Measurements from ENCODE around the gene FLT3. TPM values are rescaled to one million over a fixed set of nuclear protein-coding genes. Genes with fewer than 3 reads are reported as not detected.
"Not testable (repeated sequence)": the region's sequence is repeated elsewhere in the genome, so short reads cannot be mapped to it uniquely, and the experiment has no call there.

FLT3 gene
- total and polyA plus RNA-seq, 10 donors: 1.0 to 10.1 (median 4.2) TPM

GRCh38 chr13:28092431-28092830 is 7.9 kb downstream of the FLT3 start:
- no peak overlapping the region for H3K4me3 ChIP-seq
- WGBS, 5 donors: 57 to 75% (median 59%) methylated on average over 2 of the region's 2 CpGs
- H3K27ac ChIP-seq: peak overlapping the region in 1 of 8 donors; percentile 4
- H3K27me3 ChIP-seq (replicated peaks in 1 of 7): peaks cover 0 to 35% (median 6%) of the 10 kb centered on the region in 7 donors
- TF ChIP-seq POLR2AphosphoS5 (IDR thresholded peaks at IDR 0.05): no peak
- no peak for TF ChIP-seq POLR2A (IDR thresholded peaks at IDR 0.05)
- no peak for TF ChIP-seq CTCF (IDR thresholded peaks at IDR 0.05 in 8 of 11, conservative IDR thresholded peaks at IDR 0.05 in 3 of 11)
- H3K36me3 ChIP-seq: no peaks in the 10 kb centered on the region
- no peak for DNase-seq
- intact Hi-C loops (cut with DNase I; ENCODE audit: low total_unique reads): no loop called here
- peaks cover 0 to 24% (median 0%) of the 10 kb centered on the region in 6 donors for H3K4me1 ChIP-seq
- H3K9me3 ChIP-seq: no peaks in the 10 kb centered on the region

GRCh38 chr13:28089065-28089464 is 11.3 kb downstream of the FLT3 start:
- Histone ChIP-seq H3K9me3 (no peaks in the 10 kb centered on the region), H3K4me3 (no peak overlapping the region), H3K36me3 (no peaks in the 10 kb centered on the region), H3K27ac (no peak overlapping the region), H3K4me1 (peaks cover 0 to 9% (median 0%) of the 10 kb centered on the region in 6 donors), H3K27me3 (replicated peaks in 1 of 7) (peaks cover 0 to 6% (median 0%) of the 10 kb centered on the region in 7 donors)
- WGBS, 5 donors: 16 to 57% (median 38%) methylated on average over 1 of the region's 1 CpG
- intact Hi-C loops (cut with DNase I; ENCODE audit: low total_unique reads): no loop called here
- DNase-seq: no peak
- TF ChIP-seq POLR2A (IDR thresholded peaks at IDR 0.05): no peak
- TF ChIP-seq CTCF (IDR thresholded peaks at IDR 0.05 in 8 of 11, conservative IDR thresholded peaks at IDR 0.05 in 3 of 11): no peak
- TF ChIP-seq POLR2AphosphoS5 (IDR thresholded peaks at IDR 0.05): no peak

- H3K9me3 ChIP-seq; intact Hi-C loops (cut with DNase I; ENCODE audit: low total_unique reads); H3K27me3 ChIP-seq (replicated peaks in 1 of 7); H3K27ac ChIP-seq; DNase-seq; H3K4me3 ChIP-seq; H3K36me3 ChIP-seq; H3K4me1 ChIP-seq: not testable (repeated sequence)
- WGBS, 5 donors: 92 to 100% (median 93%) methylated on average over 2 of the region's 2 CpGs
Observed at GRCh38 chr13:28077820-28078219, 22.6 kb downstream of the FLT3 start.

- DNase-seq: no peak
- no peaks in the 10 kb centered on the region for H3K9me3 ChIP-seq
- WGBS, 5 donors: 64 to 82% (median 66%) methylated on average over 6 of the region's 6 CpGs
- H3K4me3 ChIP-seq: no peak overlapping the region
- intact Hi-C loops (cut with DNase I; ENCODE audit: low total_unique reads): no loop called here
- H3K27me3 ChIP-seq (replicated peaks in 1 of 7): no peaks in the 10 kb centered on the region
- no peaks in the 10 kb centered on the region for H3K36me3 ChIP-seq
- no peaks in the 10 kb centered on the region for H3K4me1 ChIP-seq
- no peak overlapping the region for H3K27ac ChIP-seq
- TF ChIP-seq CTCF (IDR thresholded peaks at IDR 0.05 in 8 of 11, conservative IDR thresholded peaks at IDR 0.05 in 3 of 11) (no peak), POLR2A (IDR thresholded peaks at IDR 0.05) (no peak), POLR2AphosphoS5 (IDR thresholded peaks at IDR 0.05) (no peak)
Observed at GRCh38 chr13:28077231-28077630, 23.1 kb downstream of the FLT3 start.

GRCh38 chr13:28071424-28071823 is 29.0 kb downstream of the FLT3 start:
- no peaks in the 10 kb centered on the region for H3K4me1 ChIP-seq
- TF ChIP-seq POLR2A (IDR thresholded peaks at IDR 0.05) (no peak), POLR2AphosphoS5 (IDR thresholded peaks at IDR 0.05) (no peak), CTCF (IDR thresholded peaks at IDR 0.05 in 8 of 11, conservative IDR thresholded peaks at IDR 0.05 in 3 of 11) (no peak)
- H3K27ac ChIP-seq: no peak overlapping the region
- no peaks in the 10 kb centered on the region for H3K36me3 ChIP-seq
- no peak for DNase-seq
- no peak overlapping the region for H3K4me3 ChIP-seq
- 41 to 78% (median 65%) methylated on average over 4 of the region's 4 CpGs for WGBS, 5 donors
- no peaks in the 10 kb centered on the region for H3K27me3 ChIP-seq (replicated peaks in 1 of 7)
- intact Hi-C loops (cut with DNase I; ENCODE audit: low total_unique reads): no loop called here
- H3K9me3 ChIP-seq: no peaks in the 10 kb centered on the region
